Measurements from ENCODE around the gene SLC9A2. TPM values are rescaled to one million over a fixed set of nuclear protein-coding genes. Genes with fewer than 3 reads are reported as not detected.

SLC9A2 gene
- total and polyA plus RNA-seq, 8 donors, result 0.02 to 0.22 (median 0.06) TPM; not detected in 4

DNA sequence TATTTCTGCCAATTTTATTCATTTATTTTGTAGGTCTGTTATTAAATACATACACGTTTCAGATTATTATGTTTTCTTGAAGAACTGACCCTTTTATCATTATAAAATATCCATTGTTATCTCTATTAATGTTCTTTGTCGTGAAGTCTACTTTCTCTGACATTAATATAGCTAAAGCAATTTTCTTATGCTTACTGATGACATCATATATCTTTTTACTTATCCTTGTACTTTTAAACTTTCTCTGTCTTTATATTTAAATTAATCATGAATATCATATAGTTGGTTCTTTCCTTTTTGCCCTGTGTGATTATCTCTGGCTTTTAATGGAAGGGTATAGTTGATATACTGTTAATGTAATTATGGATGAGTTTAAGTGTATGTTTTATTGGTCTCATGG, 36.5 kb upstream of the SLC9A2 start:
- H3K27me3 ChIP-seq, result no peaks in the 10 kb centered on the region
- TF ChIP-seq, protein P1, sequence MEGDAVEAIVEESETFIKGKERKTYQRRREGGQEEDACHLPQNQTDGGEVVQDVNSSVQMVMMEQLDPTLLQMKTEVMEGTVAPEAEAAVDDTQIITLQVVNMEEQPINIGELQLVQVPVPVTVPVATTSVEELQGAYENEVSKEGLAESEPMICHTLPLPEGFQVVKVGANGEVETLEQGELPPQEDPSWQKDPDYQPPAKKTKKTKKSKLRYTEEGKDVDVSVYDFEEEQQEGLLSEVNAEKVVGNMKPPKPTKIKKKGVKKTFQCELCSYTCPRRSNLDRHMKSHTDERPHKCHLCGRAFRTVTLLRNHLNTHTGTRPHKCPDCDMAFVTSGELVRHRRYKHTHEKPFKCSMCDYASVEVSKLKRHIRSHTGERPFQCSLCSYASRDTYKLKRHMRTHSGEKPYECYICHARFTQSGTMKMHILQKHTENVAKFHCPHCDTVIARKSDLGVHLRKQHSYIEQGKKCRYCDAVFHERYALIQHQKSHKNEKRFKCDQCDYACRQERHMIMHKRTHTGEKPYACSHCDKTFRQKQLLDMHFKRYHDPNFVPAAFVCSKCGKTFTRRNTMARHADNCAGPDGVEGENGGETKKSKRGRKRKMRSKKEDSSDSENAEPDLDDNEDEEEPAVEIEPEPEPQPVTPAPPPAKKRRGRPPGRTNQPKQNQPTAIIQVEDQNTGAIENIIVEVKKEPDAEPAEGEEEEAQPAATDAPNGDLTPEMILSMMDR (IDR thresholded peaks at IDR 0.05), result no peak
- FAIRE-seq (peak; percentile 56), ATAC-seq (no peak), DNase-seq (no peak)
- no peaks in the 10 kb centered on the region for H3K9me3 ChIP-seq
- intact Hi-C loops (cut with DNase I), result no loop called here
- no peak overlapping the region for H3K27ac ChIP-seq
- no peaks in the 10 kb centered on the region for H3K36me3 ChIP-seq
- no peak overlapping the region for H3K4me3 ChIP-seq
- peaks cover 0 to 8% (median 0%) of the 10 kb centered on the region in 3 donors for H3K4me1 ChIP-seq
- 56 to 59% methylated on average over 2 of the region's 2 CpGs for WGBS, 2 donors

DNA sequence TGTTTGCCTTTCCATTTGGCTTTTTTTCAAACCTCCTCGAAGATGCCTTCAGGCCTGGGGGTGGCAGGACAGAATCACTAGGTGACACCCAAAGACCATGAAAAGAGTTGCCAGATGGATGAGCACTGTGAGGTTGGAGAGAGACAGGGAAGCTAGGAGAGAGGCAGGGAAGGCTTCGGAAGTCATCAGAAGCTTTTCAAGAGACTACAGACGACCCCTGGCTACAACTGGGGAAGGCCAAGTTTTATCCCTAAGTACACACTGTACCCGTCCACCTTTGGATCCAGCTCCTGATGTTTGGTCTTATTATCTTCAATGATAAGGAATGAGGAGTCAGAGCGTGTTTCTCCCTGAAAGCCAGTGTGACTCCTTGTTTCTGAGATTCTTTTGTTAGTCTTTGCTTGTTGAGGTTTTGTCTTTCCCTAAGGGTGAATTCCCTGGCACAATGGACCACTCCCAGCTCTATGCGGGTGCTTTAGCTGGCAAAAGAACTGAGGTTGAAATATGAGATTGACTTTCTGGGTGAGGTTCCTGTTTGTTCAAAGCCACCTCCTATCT, 33.4 kb upstream of the SLC9A2 start:
- no peak for DNase-seq
- Histone ChIP-seq H3K4me3 (no peak overlapping the region), H3K36me3 (no peaks in the 10 kb centered on the region), H3K9me3 (no peaks in the 10 kb centered on the region), H3K27me3 (no peaks in the 10 kb centered on the region), H3K27ac (no peak overlapping the region), H3K4me1 (peaks cover 0 to 8% (median 0%) of the 10 kb centered on the region in 3 donors)
- FAIRE-seq, result no peak
- peak in 3 of 4 donors; percentile 29 to 66 (median 40) for ATAC-seq
- 36 to 39% methylated on average over 6 of the region's 6 CpGs for WGBS, 2 donors
- TF ChIP-seq, protein P1 (IDR thresholded peaks at IDR 0.05), result no peak
- intact Hi-C loops (cut with DNase I), result no loop called here

DNA sequence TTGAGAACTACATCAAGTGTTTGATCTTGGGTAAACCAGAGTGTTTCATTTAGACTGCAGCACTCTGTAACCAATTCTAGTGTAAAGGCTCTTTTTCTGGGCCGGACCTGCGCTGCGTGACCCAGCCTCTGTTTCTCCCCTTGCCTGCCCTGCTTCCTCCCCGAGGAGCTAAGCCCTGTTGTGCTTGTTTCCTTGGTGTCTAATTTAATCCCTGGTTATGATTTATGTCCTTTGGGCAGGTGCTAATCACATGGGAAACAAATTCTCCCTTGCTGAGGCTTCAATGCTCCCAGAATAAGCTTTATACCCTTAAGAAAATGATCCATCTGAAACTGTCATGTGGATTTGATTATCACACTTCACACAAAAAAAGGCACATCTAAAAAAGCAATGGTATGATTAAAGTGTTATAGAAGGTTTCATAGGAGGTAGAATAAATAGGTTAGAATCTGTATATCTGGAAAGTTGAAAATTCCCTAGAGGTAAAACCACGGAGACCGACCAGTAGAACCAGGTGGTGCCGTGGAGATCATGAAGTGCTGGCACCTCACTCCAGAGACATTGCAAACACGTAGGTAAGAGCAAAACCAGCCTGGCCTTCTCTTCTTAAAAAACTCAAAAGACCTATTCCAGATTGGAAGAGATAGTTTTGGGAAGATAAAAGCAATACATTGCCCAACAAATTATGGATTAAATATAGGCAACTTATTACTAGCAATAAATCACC, 31.0 kb upstream of the SLC9A2 start:
- 76 to 81% methylated on average over 8 of the region's 8 CpGs for WGBS, 2 donors
- FAIRE-seq, result no peak
- intact Hi-C loops (cut with DNase I), result no loop called here

DNA sequence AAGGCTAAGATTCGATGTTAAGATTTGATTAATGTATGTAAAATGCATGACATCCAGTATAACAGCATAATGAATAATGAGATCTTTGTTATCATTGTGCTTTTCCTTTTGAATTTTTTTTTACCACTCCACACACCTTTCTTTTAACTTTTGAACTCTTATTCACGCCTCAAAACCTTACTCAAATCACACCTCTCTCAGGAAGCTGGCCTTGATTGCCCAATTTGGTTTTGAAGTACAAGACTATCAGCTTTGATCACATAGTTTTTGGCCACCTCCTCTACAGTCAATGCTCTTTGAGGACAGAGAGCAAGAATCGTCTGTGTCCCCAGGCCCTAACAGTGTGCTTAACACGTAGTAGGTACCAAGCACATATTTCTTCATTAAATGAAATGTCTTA, 29.9 kb upstream of the SLC9A2 start:
- peaks cover 0 to 8% (median 0%) of the 10 kb centered on the region in 3 donors for H3K4me1 ChIP-seq
- WGBS, 2 donors, result 66 to 93% methylated on average over 4 of the region's 4 CpGs
- H3K9me3 ChIP-seq, result no peaks in the 10 kb centered on the region
- FAIRE-seq (no peak), ATAC-seq (no peak), DNase-seq (no peak)
- TF ChIP-seq, protein P1 (IDR thresholded peaks at IDR 0.05), result no peak
- H3K4me3 ChIP-seq, result no peak overlapping the region
- H3K36me3 ChIP-seq, result no peaks in the 10 kb centered on the region
- intact Hi-C loops (cut with DNase I), result no loop called here
- H3K27ac ChIP-seq, result no peak overlapping the region
- H3K27me3 ChIP-seq, result no peaks in the 10 kb centered on the region

More for the DNA sequence above, 31.0 kb upstream of the SLC9A2 start:
- no peaks in the 10 kb centered on the region for H3K36me3 ChIP-seq
- H3K4me1 ChIP-seq, result peaks cover 0 to 8% (median 0%) of the 10 kb centered on the region in 3 donors
- ATAC-seq, result no peak
- H3K27ac ChIP-seq, result no peak overlapping the region
- TF ChIP-seq, protein P1 (IDR thresholded peaks at IDR 0.05), result no peak
- no peaks in the 10 kb centered on the region for H3K27me3 ChIP-seq
- H3K9me3 ChIP-seq, result no peaks in the 10 kb centered on the region
- H3K4me3 ChIP-seq, result no peak overlapping the region
- DNase-seq, result no peak

DNA sequence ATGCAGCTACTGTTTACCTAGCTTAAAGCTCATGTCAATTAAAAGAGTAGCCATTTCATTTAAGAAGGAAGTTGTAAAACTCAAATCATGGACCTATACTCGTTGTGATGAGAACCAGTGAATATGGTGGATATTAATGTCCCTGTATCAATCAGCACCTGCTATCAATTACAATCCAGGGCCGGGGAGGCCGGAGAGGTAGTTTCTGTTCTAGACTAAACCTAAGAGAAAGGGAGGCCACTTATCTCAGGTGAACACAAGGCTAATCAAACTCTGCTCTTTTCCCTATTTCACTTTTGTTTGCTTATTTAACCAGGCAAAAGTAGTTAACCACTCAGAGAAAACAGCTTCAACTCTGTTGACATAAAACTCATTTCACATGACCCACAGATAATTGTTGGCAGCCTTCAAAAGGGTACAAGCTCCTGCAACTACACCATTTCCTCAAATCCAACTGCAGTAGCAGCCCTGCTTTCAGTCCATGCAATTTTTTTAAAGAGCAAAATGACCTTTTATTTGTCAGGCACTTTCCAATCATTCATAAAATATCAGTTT, 27.8 kb upstream of the SLC9A2 start:
- peak; percentile 28 to 74 (median 60) for ATAC-seq
- Histone ChIP-seq H3K36me3 (no peaks in the 10 kb centered on the region), H3K4me1 (no peaks in the 10 kb centered on the region), H3K27ac (no peak overlapping the region), H3K4me3 (no peak overlapping the region), H3K9me3 (no peaks in the 10 kb centered on the region), H3K27me3 (no peaks in the 10 kb centered on the region)
- no peak for FAIRE-seq
- 24 to 26% methylated on average over 3 of the region's 3 CpGs for WGBS, 2 donors
- no peak for DNase-seq
- TF ChIP-seq, protein P1 (IDR thresholded peaks at IDR 0.05), result no peak
- intact Hi-C loops (cut with DNase I), result no loop called here
